GM21576 (cell line): ENCODE measurements around the gene ESPN.

ENCODE experiments used
- ATAC-seq: cut with Tn5 transposase; IDR thresholded peaks from one replicate; pipeline ENCODE4 v1.9.1; 2021; ENCODE audit warnings: mild to moderate bottlenecking, moderate library complexity; ENCODE audit not compliant: unreplicated experiment

The ESPN gene

DNA sequence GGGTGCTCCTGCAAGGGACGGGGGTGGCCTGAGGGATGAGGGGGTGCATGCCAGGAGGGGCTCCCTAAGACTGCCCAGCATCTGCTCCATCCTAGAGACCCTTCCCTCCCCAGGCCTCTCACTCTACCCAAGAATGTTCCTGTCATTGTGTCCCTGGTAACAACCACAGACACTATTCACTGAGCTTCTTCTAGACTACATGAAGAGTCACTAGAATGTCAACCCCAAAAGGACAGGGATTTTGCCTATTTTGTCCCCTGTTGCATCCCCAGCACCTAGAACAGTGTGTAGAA is 38.5 kb downstream of the ESPN start:
- no peak for ATAC-seq

DNA sequence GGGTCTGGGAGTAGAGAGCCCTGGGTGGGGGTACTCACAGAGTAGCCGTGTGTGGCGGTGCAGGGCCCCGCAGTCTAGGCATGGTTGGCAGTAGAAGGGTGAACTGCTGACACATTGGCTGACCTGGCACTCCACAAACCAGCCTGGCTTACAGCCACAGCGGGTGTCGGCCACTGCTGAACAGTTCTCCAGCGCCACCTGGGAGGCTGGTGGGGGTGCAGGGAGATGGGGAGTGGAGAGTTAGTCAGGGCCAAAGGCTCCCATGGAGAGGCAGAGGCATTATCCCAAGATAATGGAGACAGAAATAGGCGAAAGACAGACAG is 39.9 kb downstream of the ESPN start:
- ATAC-seq, result no peak

DNA sequence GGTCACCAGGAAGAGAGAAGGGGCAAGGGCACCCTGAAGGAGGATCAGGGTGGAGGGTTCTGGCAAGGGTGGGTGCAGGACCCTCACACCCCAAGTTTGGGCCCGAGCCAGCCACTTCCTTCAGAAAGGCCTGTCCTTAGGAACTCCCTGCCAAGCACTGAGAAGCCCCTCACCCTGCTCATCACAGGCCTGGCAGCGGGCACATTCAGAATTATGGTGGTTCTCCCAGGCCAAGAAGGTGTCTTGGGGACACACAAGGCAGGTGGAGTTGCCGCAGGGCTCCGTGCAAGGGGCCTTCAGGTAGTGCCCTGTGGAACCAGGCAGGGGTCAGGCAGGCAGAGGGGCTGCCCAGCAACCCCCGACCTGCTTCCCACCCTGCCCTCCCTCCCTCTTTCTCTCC is 40.3 kb downstream of the ESPN start:
- ATAC-seq, result no peak

DNA sequence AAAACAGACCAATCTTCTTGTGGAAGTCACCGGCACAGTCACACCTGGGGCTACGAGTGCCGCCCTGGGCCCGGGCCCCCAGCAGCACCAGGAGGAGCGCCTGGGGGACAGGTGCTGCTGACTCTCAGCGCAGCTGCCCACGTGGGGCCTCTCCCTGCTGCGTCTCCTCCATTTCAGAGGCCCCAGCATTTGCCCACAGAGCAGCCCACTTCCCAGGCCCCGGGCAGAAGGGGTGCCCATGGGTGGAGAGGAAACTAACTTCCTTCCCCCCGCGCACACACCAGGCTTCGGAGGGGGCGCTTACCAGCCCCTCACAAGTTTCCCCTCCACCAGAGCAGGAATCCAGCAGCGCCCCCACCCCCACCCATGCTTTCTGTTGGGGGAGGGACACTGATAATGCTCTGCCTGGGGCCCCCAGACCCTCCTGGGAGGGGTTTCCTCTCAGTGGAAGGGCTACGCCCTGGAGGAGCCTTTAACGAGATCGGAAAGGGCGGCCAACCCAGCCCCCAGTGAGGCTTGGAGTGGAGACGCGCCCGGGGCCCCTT is 41.0 kb downstream of the ESPN start:
- no peak for ATAC-seq

DNA sequence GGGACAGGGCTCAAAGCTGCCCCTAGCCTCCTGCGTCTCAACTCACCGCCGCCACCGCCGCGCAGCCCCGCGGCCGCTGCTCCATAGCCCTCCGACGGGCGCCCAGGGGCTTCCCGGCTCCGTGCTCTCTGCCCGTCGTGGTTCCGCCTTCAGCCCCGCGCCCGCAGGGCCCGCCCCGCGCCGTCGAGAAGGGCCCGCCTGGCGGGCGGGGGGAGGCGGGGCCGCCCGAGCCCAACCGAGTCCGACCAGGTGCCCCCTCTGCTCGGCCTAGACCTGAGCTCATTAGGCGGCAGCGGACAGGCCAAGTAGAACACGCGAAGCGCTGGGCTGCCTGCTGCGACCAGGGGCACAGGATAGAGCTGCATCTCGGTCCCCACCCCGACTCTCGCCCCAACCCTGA is 41.4 kb downstream of the ESPN start, which contains the start of gene TNFRSF25:
TNFRSF25 (minus strand) TSS at position 151 of the 400 bp plus-strand sequence; CDS start at position 85, 66 bp downstream.
- ATAC-seq, result no peak

DNA sequence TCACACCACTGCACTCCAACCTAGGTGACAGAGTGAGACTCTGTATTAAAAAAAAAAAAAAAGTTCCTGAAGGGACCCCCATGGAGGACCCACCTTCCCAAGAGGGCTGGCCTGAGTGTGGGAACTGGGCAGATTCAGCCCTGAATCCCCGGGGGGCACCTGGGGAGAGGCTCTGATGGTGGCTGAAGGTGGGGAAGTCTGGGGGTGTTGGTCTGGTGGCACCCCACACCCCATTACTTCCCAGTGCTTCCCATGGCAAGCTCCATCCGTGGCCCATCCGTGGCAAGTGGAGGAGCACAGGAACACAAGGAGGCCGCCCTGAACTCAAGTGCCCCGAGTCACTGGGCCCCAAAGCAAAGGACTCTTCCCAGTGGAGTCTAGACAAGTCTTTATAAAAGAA is 42.2 kb downstream of the ESPN start:
- no peak for ATAC-seq

DNA sequence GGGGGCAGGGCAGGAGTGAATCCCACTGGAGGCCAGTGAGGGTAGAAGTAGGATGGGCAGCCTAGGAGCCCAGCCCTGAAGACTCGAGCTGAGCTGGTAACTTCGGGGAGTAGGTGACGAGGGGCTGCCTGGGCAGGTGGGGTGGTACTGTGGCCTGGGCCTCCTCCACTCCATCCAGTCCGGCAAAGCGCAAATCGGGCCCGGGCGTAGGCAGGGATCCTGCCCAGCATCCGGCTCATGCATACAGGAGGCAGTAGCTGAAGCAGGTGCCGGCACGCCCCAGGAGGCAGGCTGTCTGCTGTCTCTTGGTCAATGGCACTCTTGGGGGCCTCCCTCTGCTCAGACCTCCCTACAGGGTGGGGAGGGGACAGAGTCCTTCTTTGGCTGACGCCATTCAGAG is 42.6 kb downstream of the ESPN start:
- no peak for ATAC-seq

DNA sequence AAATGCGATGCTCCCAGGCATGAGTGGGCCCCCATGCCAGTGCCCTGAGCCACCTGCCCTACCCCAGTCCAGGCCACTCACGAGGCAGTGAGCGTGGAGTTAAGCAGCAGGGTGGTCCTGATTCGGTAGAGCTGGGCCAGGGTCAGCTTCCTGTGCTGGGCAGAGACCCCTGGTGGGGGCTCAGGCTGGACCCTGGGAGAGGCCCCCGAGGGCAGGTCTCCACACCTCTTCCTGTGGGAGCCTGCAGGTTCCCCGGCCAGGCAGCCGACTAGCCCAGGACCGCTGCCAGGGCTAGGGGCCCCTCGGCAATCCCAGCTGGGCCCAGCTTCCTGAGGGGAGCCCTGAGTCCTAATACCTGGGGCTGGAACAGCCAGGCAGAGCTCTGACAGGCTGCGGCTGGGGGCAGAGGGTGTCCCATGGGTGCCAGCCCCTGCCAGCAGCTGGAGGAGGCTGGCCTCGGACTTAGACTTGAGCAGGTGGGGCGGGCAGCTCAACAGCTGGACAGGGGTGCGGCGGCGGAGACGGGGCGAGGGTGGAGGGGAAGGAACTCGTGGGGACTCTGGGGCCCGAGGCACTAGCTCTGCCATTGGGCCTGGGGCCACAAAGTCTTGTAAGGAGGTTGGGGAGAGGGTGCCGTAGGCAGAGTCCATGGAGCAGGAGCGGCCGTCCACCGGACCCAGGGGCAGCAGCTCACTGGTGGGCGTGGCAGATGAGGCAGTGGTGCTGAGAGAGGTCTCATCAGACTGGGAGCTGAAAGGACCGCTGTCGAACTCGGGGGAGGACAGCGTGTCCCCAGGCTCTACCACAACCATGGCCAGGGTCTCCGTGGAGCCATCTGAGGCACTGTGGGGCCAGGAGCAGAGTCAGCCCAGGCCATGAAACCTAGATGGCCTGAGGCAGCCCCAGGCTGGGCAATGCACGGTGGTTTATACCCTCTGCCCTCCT is 43.4 kb downstream of the ESPN start:
- ATAC-seq, result no peak

DNA sequence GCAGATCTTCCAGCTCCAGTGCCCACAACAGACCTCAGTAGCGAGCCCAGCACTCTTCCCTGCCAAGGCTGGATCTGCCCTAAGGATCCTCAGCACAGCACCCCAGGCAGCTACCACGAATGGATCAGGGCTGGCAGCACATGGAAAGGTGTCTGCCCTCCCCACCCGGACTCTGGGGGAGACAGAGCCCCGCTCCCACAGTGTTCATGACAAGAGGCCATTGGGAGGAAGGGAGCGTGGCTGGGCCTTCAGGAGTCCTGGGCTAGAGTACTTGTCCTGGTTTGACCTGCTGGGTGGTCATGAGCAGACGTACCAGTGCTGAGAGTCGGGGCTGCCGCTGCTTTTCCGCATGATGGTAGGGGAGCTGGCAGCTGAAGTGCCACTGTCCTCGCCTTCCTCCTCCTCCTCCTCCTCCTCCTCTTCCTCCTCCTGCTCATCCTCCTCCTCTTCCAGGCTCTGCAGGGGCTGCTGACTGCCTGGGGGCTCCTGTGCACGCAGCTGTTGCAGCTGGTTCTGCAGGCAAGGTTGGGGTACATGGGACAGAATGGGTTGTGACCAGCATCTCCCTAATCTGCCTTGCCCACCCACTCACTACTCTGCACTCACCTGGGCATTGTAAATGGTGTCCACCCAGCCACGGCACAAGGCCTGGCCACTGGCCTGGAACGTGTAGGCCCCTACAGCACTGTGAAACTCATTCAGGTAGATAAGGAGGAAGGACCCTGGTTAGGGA is 44.3 kb downstream of the ESPN start:
- ATAC-seq, result no peak

DNA sequence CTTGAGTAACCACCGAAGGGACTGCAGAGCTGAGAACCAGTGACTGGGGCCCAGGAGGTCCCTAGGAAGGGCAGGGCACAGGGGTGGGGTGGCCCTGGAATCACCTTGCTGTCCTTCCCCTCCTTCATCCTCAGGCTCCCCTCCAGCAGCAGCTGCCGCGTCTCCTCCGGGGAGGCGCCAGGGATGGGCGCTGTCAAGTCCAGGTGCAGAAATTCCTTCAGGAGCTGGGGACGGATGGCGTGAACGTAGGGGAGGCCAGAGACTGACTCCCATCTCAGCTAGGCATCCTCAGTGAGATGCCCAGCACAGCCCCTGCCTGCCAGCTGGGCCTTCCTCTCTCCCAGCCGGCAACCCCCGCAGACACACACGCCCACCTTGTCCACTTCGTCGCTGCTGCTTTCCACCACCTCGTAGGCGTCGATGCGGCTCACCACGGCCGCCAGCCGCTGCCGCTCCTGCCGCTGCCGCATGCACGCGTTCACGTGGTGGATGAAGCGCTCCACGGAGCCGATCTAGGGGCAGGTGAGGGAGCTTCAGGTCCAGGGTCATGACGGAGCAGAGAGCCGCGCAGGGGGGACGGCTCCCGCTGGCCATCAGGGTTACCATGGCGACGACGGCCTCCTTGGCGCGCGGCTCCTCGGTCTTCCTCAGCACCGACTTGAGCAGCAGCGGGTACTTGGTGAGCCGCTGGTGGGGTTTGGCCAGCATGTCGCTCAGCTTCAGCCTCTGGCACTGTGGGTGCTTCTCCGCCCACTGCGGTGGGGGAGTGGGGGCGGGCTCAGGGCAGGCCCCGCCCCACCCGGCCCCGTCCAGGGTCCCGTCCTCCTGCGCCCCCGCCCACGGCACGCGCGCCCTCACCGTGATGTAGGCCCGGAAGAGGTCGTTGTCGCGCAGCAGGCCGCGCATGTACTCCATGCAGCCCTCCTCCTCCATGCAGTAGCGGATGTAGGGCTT is 45.8 kb downstream of the ESPN start:
- no peak for ATAC-seq

DNA sequence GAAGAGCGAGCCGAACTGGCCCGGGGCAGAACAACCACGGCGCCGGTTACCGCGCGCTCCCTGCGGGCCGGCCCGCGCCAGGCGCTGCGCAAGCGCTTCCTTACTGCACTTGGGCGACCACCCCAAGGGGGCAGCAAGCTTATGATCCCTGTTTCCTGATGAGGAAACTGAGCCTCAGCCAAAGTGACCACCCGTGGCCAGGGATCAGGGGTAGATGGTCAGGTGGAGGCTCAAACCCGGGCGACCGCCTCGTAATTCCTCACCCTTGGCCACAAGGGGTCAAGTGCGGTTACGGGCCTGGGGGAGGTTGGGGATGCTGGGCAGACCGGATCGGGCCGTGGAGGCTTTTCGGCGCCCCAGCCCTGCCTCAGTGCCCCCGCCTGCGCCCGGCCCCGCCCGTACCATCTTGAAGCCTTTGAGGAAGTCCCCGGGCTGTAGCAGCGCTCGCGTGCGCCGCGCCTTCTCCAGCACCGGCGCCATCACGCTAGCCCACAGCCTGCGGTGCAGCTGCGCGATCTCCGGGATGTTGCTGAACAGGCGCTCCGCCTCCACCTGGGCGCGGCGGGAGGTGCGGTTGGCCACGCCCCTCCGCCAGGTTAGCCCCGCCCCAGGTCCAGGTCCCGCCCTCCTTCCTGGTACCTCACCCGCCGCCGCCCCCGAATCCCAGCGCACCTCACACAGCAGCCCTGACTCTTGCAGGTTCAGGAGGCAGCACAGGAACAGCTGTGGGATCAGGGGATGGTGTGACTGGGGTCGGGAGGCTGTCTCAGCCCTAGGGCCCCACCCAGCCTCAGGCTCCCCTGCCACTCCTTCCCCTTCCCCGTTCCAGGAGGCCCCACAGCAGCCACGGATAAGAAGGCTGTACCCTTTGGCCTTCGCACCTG is 46.8 kb downstream of the ESPN start:
- ATAC-seq, result no peak

DNA sequence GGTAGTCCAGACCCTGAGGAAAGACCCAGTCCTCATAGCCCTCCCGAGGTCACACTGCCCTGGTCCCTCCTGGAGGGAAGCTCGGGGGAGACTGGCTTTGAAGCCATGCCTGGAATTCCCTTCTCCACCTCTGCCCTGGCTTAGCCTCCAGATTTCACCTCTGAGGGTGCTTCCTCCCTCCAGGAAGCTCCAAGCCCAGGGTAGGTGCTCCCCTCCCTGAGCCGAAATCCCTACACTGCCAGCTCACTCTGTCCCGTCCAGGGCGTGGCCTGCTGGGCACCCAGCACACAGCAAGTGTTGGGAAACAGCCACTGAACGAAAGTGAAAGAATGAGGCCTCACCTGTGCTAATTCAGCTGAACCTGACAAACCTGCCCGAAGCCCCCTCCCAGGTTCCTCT is 47.4 kb downstream of the ESPN start:
- ATAC-seq, result no peak

DNA sequence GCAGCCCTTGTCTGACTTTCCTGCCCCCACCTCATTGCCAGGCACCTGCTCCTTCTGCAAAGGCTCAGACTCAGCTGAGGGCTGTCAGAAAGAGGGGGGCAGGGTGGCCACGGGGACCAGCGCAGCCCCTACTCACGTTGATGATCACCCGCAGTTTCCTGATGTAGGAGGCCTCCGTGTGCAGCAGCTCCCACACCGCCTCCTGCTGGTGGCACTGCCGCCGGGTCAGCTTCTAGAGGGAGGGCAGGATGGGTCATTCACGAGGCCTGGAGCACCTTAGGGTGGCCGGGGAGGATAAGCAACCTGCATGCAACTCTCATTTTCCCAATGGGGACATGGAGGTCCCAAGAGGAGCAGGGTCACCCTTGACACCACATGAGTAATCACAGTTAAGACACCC is 47.8 kb downstream of the ESPN start:
- no peak for ATAC-seq

DNA sequence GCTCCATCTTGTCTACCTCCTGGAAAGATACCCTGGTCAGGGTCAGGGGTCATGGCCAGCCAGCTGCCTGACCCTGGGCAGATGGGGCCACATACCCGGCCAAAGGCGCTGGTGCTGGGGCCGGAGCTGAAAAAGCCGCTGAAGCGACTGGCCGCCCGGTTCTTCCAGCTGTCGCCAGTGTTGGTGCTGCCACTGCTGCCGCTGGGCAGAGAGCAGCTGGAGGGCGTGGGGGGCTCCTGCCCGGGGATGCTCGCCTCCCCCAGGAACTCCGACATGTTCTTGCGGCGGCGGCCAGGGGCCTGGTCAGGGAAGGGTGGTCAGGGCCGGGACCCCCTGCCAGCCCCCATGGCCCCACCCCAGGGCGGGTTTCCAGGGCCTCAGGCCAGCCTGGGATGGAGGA is 48.6 kb downstream of the ESPN start:
- no peak for ATAC-seq

DNA sequence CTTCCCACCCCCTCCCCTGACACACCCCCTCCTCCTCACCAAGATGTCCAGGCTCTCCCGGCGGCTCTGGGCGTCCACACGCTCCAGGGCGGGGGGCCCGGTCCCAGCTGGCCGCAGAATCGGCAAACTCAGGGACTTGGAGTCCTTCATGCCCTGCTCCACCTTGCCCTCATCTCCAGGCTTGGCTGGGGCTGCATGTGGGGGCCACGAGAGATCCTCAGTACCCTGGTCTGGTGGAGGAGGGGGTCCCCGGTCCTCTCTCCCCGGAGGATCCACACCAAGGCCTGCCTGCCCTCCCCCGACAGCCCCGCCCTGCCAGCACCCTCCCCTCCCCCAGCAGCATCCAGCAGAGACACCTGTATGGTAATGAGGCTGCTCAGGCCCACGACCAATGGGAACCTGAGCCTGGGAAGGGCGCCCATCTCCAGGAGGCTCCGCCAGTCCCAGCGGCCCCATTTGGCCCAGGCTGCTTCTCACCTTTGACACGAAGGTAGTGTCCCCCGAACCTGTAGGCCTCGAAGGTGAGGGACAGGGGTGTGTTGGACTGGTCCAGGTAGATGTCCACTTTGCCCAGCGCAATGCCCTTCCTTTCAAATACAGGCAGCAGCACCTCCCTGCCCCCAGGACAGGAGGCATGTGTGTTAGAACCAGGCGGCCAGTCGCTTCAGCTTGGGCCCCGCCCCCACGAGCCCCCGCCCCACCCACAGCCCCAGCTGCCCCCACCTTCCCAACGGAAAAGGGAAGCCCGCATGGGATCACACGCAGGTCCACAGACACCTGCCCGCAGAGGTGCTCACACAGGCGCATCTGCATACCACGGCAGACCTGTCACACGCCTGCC is 49.6 kb downstream of the ESPN start:
- ATAC-seq, result no peak

DNA sequence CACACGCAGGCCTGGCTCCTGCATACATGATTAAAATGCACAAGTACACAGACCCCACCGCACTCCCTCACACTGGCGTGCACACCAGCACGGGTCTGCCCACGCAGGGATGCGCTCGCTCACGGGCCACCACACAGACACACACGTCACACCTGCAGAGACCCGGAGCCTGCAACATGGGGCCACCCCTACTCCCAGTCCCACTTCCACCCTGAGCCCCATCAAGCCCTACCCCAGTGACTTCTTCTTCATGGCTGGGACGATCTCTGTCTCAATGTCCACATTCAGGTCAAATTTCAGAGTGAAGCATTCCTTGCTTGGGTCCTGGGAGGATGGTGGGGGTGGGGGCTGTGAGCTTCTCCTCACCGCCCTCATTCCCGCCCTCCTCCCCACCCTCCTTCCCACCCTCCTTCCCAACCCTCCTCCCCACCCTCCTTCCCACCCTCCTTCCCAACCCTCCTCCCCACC is 50.3 kb downstream of the ESPN start:
- no peak for ATAC-seq

DNA sequence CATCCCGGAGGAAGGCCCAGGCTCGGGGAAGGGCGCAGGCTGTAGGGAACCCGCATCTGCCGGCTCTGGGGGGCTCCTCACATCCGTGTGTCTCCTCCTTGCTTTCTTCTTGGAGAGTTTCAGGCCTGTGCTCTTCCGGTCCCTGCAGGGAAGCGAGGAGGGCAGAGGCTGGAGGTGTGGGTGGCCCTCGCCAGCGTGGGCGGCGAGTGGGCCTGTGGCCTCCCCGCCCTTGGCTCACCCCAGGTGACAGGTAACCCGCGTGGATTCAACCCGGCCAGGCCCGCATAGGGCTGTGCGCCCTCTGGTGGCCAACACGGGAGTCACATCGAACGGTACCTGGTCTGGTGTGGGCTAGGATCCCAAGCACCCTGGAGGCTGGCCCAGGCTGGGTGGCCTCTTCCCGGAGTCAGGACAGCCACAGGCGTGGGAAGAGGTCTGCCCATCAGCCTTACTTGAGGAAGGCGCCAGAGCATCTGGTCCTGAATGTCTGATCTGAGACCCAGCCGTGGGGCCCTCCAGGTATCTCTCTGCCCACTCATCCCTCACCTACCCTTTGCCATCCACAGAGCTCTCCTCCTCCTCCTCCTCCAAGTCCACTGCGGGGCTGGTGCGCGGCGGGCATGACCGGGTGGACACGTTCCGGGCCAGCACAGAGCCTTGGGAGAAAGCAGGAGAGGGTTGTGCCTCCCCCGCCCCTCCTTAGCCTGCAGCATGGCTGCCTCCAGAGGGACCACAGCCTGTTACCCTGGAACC is 51.0 kb downstream of the ESPN start:
- ATAC-seq, result no peak

DNA sequence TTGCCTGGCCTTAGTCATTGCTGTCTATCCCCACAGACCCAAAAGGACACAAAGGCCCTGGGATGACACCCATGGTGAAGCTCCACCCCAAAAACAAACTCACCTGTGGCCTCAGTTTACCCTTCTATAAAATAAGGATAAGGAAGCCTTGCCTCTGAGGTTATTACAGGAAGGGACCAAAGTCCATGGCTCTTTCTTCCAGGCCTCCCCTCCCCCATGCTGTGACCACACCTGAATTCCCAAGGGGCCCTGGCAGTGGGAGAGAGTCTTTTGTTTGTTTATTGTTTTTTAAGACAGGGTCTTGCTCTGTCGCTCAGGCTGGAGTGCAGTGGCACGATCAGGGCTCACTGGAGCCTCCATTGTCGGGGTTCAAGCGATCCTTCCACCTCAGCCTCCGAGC is 51.9 kb downstream of the ESPN start:
- ATAC-seq, result no peak
